ENCODE results near the gene SCAPER.
"Not testable (repeated sequence)": the region's sequence is repeated elsewhere in the genome, so short reads cannot be mapped to it uniquely, and the experiment has no call there.

Gene SCAPER

GRCh38 chr15:76303909-76304308 lies 601.2 kb downstream of the SCAPER start:
- TF ChIP-seq CTCF (IDR thresholded peaks at IDR 0.05; ENCODE audit: control insufficient read depth, extremely low read depth, insufficient read depth), result no peak
- no peak overlapping the region for H3K4me3 ChIP-seq (ENCODE audit: low read depth, low read length)
- no peak for DNase-seq (ENCODE audit: low read depth)

GRCh38 chr15:76299786-76300185 lies 605.4 kb downstream of the SCAPER start:
- no peak for TF ChIP-seq CTCF (IDR thresholded peaks at IDR 0.05; ENCODE audit: control insufficient read depth, extremely low read depth, insufficient read depth)
- no peak for DNase-seq (ENCODE audit: low read depth)
- H3K4me3 ChIP-seq (ENCODE audit: low read depth, low read length), result no peak overlapping the region

GRCh38 chr15:76298986-76299385 lies 606.2 kb downstream of the SCAPER start:
- no peak for TF ChIP-seq CTCF (IDR thresholded peaks at IDR 0.05; ENCODE audit: control insufficient read depth, extremely low read depth, insufficient read depth)
- no peak for DNase-seq (ENCODE audit: low read depth)
- no peak overlapping the region for H3K4me3 ChIP-seq (ENCODE audit: low read depth, low read length)

- not testable (repeated sequence) for DNase-seq (ENCODE audit: low read depth); H3K4me3 ChIP-seq (ENCODE audit: low read depth, low read length)
Measured at GRCh38 chr15:76297951-76298350, 607.2 kb downstream of the SCAPER start.
